Activated T-cell treated with anti-CD3 and anti-CD28 coated beads, Interleukin-2, amount 50 U/mL, for 1 hour (primary cell): ENCODE data around the gene SLC17A8.
"Not testable (repeated sequence)": the region's sequence is repeated elsewhere in the genome, so short reads cannot be mapped to it uniquely, and the experiment has no call there.

Experiments
- DNase-seq: peaks from one replicate; pipeline ENCODE4 v3.0.0-alpha.2; 2020

Gene SLC17A8

GRCh38 chr12:100372853-100373640, 16.2 kb downstream of the SLC17A8 start:
- DNase-seq: no peak

DNA sequence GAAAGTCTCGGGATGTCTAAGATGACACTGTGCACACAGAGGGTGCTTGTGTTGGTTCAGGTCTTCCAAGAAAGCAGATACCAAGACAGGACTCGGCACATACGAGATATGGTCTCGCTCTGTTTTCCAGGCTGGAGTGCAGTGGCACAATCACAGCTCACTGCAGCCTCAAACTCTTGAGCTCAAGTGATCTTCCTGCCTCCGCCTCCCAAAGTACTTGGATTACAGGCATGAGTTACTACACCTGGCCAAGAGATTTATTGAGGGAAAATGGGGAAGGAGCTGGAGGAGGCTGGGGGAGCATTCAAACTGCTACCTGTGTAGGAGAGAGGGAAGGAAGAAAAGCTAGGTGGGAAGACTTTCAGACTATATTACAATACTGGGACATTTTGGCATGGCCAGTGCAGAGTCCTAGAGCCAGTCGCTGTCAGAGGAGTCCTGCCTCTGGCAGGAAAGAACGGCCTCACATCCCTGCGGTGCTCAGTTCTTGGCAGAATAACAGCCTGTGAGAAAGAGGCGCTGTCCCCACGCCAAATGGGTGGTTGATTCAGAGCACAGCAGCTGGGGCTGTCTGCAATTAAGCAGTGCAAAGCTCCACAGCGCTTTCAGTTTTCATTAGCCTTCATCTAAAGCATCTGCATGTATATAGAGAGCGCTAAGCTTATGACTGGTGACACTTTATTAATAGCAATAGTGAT, 18.3 kb downstream of the SLC17A8 start:
- no peak for DNase-seq

DNA sequence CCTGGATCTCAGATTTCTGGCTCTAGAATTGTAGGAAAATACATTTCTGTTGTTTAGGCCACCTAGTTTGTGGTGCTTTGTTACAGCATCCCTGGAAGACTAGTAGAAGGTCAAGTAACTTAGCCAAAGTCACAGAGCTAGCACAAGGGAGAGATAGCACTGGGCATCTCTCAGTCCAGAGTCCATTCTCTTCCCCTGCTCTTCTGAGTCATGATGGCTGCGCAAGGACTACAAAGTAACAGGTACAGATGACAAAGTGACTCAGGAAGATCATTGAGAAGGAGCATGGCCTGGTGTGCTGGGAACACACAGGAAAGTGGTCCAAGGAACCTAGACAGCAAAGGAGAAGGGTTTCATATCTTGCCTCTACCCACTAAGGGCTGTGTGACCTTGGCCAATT, 19.3 kb downstream of the SLC17A8 start:
- DNase-seq: no peak

DNA sequence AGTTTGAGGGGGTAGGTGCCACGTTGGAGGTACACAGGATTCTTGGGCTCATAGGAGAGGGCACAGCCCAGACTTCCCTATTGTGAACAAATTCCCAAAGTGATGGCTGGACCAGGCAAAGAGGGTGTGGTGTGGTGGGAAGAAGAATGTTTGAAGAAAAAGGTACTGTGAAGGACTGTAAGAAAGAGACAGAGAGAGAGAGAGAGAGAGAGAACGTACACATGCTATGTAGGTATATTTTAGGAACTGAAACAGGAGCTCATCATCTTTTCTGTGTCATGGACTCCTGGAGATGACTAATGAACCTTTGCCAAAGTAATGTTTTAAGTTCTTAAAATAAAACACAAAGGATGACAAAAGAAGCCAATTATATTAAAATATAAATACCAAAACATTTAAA, 24.5 kb downstream of the SLC17A8 start:
- no peak for DNase-seq

- DNase-seq: no peak
These were observed 25.5 kb downstream of the SLC17A8 start for GRCh38 chr12:100382338-100382737.

GRCh38 chr12:100383586-100384558, 27.0 kb downstream of the SLC17A8 start:
- DNase-seq: no peak

GRCh38 chr12:100384559-100384935, 27.7 kb downstream of the SLC17A8 start:
- DNase-seq: no peak

DNA sequence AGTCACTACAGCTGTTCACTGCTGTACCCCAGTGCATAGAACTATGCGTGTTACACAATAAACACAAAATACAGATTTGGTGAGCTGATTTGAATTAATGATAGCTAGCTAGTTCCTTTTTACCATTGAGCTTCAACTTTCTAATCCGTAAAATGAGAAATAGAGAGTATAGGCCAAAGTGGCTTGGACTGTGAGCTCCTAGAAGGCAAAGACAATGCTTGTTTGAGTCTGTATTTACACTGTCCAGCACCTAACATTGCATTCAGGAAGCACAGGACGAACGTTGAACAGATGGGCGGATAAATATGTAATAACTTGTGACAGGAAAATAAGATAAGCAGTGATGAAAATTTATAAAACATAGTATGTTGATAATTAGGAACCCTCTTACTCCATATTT, 31.5 kb downstream of the SLC17A8 start:
- DNase-seq: no peak

DNA sequence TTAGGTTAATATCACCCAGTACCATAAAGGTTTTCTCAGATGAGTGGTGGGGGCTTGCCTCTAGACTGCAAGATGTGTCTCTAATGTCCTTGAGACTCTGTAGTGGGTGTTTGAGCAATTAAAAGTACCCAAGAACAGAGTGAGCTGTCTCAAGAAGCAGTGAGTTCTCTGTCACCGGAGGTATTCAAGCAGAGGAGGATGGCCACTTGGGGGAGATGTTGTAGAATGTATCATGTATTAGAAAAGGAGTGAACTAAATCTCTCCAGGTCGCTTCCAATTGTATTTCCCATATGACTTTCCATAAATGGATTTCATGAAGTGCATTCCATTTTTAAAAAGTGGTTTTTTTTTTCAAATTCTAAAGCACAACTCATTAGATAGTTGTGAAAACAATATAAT, 35.0 kb downstream of the SLC17A8 start:
- DNase-seq: no peak

GRCh38 chr12:100393200-100393599, 36.3 kb downstream of the SLC17A8 start:
- no peak for DNase-seq

DNA sequence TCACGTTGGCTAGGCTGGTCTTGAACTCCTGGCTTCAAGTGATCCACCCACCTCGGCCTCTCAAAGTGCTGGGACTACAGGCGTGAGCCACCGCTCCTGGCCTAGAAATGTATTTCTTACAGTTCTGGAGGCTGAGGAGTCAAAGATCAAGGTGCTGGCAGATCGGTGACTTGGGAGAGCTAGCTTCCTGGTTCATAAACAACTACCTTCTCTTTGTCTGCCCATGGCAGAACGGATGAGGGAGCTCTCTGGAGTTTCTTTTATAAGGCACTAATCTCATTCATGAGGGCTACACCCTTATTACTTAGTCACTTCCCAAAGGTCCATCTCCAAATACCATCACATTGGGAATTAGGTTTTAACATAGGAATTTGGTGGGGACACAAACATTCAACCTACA, 38.9 kb downstream of the SLC17A8 start:
- DNase-seq: no peak

DNA sequence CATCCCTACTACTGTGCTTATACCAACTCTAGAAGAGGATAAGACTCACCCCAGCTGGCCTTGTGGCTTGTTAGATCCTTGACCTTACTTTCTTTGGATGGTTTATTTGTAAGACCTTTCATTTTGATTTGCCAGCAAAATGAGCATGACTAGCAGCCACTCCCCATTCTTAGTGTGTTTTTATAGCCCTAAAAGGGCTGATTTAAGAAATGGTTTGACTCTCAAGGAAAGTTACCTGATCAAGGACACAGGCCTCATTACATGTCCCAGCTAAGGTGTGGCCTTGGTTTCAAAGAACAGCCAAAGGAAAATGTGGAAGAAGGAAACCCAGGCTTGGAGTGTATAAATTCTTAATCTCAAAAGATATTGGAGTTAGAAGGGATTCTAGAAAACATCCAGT, 41.4 kb downstream of the SLC17A8 start:
- no peak for DNase-seq

GRCh38 chr12:100399095-100399494, 42.2 kb downstream of the SLC17A8 start:
- DNase-seq: no peak

GRCh38 chr12:100401660-100402059, 44.8 kb downstream of the SLC17A8 start:
- DNase-seq: no peak

GRCh38 chr12:100402763-100403162, 45.9 kb downstream of the SLC17A8 start:
- DNase-seq: no peak

DNA sequence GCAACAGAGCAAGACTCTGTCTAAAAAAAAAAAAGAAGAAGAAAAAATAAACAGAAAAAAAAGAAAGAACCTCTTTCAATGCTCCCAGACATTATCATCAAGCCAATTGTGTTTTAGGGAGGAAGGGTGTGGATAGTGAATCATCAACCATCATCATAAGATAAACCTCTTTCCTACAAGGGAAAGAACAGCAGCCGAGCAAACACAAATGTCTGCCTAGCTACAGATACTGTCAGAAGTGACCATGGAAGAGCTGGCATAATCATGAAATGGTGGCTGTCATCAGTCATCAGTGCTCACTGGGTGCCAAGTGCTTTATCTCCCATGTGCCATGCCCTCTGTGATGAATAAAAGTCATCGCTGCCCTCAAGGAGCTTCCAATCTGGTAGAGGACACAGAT, 46.6 kb downstream of the SLC17A8 start:
- DNase-seq: no peak

GRCh38 chr12:100404769-100405407, 48.0 kb downstream of the SLC17A8 start:
- DNase-seq: no peak

- DNase-seq: no peak
These were observed 56.1 kb downstream of the SLC17A8 start for GRCh38 chr12:100413001-100413400.

- DNase-seq: no peak
These were observed 57.9 kb downstream of the SLC17A8 start for GRCh38 chr12:100414739-100415138.

- DNase-seq: no peak
These were observed 65.8 kb downstream of the SLC17A8 start for GRCh38 chr12:100422646-100423045.

- DNase-seq: no peak
These were observed 69.3 kb downstream of the SLC17A8 start for GRCh38 chr12:100426145-100426544.

DNA sequence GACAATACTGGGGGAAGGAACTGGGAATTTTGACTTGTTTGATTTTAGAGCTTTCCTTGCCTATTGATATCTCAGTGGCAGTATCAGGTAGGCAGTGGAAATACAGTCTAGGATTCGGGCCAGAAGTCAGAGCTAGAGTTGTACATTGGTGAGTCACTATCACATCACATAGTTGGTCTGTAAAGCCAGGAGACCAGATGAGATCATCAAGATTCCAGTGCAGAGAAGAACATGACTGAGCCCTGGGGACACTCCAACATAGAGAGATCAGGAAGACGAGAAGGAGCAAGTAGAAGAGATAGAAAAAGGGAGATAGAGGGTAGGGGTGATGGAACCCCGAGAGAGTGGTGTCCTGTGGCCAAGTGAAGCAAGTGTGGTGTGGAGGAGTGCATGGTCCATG, 70.2 kb downstream of the SLC17A8 start:
- no peak for DNase-seq

- DNase-seq: not testable (repeated sequence)
These were observed 73.4 kb downstream of the SLC17A8 start for GRCh38 chr12:100430251-100430650.
